Thyroid gland (tissue), 4 donors: ENCODE data around the gene GOLT1B.

Experiments used
- POLR2A ChIP-seq, 2 donors: fragments of 450-650 bp; IDR thresholded peaks; one replicate each; pipeline ENCODE4 v1.6.1; 2017; ENCODE audit warnings: antibody characterized with exemption in 2 of 2, mild to moderate bottlenecking in 2 of 2, moderate library complexity in 1 of 2
- TF ChIP-seq, protein P1 (sequence below), 6 experiments: fragments of 200-600 bp in 3 of 6; fragments of 450-650 bp in 3 of 6; sonication (generic) in 3 of 6; IDR thresholded peaks; one replicate each; pipeline ENCODE4 v1.5.1; 2016 to 2019; ENCODE audit warnings: antibody characterized with exemption in 6 of 6, mild to moderate bottlenecking in 2 of 6, inconsistent platforms in 1 of 6, moderate library complexity in 1 of 6

DNA sequence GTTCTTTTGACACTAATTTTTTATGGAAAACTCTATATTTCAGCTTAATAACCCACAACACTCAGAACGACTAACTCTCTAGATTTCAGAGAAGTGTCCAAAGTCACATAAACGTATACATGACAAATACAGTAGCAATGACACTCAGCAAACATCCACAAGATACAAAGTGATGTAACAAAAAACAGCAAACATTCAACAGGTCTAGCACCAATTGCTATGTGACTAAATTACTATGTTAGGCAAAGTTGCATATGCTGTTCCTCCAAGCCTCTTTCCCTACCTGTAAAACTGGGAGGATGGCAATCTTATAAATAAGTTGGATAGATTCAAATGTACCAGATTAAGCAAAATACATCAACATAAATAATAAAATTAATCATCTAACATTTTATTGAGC lies 1.8 kb upstream of the GOLT1B start:
- no peak for TF ChIP-seq POLR2A (IDR thresholded peaks at IDR 0.05)
- TF ChIP-seq, protein P1, sequence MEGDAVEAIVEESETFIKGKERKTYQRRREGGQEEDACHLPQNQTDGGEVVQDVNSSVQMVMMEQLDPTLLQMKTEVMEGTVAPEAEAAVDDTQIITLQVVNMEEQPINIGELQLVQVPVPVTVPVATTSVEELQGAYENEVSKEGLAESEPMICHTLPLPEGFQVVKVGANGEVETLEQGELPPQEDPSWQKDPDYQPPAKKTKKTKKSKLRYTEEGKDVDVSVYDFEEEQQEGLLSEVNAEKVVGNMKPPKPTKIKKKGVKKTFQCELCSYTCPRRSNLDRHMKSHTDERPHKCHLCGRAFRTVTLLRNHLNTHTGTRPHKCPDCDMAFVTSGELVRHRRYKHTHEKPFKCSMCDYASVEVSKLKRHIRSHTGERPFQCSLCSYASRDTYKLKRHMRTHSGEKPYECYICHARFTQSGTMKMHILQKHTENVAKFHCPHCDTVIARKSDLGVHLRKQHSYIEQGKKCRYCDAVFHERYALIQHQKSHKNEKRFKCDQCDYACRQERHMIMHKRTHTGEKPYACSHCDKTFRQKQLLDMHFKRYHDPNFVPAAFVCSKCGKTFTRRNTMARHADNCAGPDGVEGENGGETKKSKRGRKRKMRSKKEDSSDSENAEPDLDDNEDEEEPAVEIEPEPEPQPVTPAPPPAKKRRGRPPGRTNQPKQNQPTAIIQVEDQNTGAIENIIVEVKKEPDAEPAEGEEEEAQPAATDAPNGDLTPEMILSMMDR (IDR thresholded peaks at IDR 0.05), result no peak
